Common myeloid progenitor, CD34-positive (primary cell): ENCODE measurements around the gene TOR4A.

Experiments
- CTCF ChIA-PET: fragments of 350-600 bp; sonication (Branson Sonifier 250); formaldehyde crosslinking; loops from one replicate; lab custom pipeline; 2021; ENCODE audit warnings: antibody characterized with exemption; lab: Charles Lee
- POLR2A ChIA-PET: fragments of 350-600 bp; sonication (Branson Sonifier 250); formaldehyde crosslinking; loops from one replicate; lab custom pipeline; 2021; ENCODE audit warnings: antibody characterized with exemption; lab: Charles Lee
- DNase-seq, 3 donors: peaks; one replicate each; pipeline versions ENCODE4 v3.0.0 to v3.0.0-alpha.2; 2013
- H3K27ac ChIP-seq, 2 experiments: 1 replicate in 1 of 2; 2 replicates in 1 of 2; pipeline ENCODE4 v1.7.0; 2013; ENCODE audit warnings: inconsistent platforms in 2 of 2, low read length in 2 of 2, mild to moderate bottlenecking in 2 of 2, low read depth in 1 of 2, moderate library complexity in 1 of 2; ENCODE audit not compliant: severe bottlenecking in 2 of 2, insufficient read depth in 1 of 2, poor library complexity in 1 of 2
- H3K27me3 ChIP-seq, 5 experiments: replicated peaks in 2 of 5; 1 replicate in 3 of 5; 2 replicates in 2 of 5; pipeline versions ENCODE4 v1.6.1 to v1.7.0; 2013; ENCODE audit warnings: low read length in 4 of 5, mild to moderate bottlenecking in 2 of 5, moderate library complexity in 2 of 5, inconsistent platforms in 1 of 5; ENCODE audit not compliant: insufficient read depth in 5 of 5, control insufficient read depth in 4 of 5
- H3K36me3 ChIP-seq, 4 experiments: 1 replicate in 2 of 4; 2 replicates in 2 of 4; pipeline versions ENCODE4 v1.6.1 to v1.7.0; 2013; ENCODE audit warnings: low read length in 3 of 4, control low read depth in 1 of 4, mild to moderate bottlenecking in 1 of 4; ENCODE audit not compliant: control insufficient read depth in 4 of 4, insufficient read depth in 4 of 4
- H3K4me1 ChIP-seq, 4 experiments: 1 replicate in 3 of 4; 2 replicates in 1 of 4; pipeline versions ENCODE4 v1.6.1 to v1.7.1; 2013; ENCODE audit warnings: low read length in 3 of 4, mild to moderate bottlenecking in 3 of 4, control low read depth in 1 of 4, inconsistent platforms in 1 of 4, moderate library complexity in 1 of 4; ENCODE audit not compliant: control insufficient read depth in 4 of 4, insufficient read depth in 4 of 4; ENCODE audit errors: control extremely low read depth in 1 of 4
- H3K4me3 ChIP-seq, 7 experiments: 1 replicate in 4 of 7; 2 replicates in 3 of 7; pipeline versions ENCODE4 v1.5.1 to v1.7.0; 2013; ENCODE audit warnings: mild to moderate bottlenecking in 7 of 7, low read length in 6 of 7, moderate library complexity in 6 of 7, inconsistent platforms in 2 of 7, low read depth in 2 of 7, control low read depth in 1 of 7; ENCODE audit not compliant: insufficient read depth in 4 of 7, control insufficient read depth in 1 of 7; ENCODE audit errors: extremely low read depth in 1 of 7
- H3K9me3 ChIP-seq, 5 experiments: 1 replicate in 4 of 5; 2 replicates in 1 of 5; pipeline versions ENCODE4 v1.6.1 to v1.7.1; 2013; ENCODE audit warnings: low read length in 4 of 5, mild to moderate bottlenecking in 2 of 5, inconsistent platforms in 1 of 5, low read depth in 1 of 5, moderate library complexity in 1 of 5; ENCODE audit not compliant: control insufficient read depth in 4 of 5, insufficient read depth in 2 of 5; ENCODE audit errors: control extremely low read depth in 1 of 5
- WGBS: methylation state at CpG from one replicate; pipeline ENCODE4 v1.1.5; 2013; ENCODE audit not compliant: insufficient coverage; 5-methylcytosine and 5-hydroxymethylcytosine counted together

TOR4A gene

DNA sequence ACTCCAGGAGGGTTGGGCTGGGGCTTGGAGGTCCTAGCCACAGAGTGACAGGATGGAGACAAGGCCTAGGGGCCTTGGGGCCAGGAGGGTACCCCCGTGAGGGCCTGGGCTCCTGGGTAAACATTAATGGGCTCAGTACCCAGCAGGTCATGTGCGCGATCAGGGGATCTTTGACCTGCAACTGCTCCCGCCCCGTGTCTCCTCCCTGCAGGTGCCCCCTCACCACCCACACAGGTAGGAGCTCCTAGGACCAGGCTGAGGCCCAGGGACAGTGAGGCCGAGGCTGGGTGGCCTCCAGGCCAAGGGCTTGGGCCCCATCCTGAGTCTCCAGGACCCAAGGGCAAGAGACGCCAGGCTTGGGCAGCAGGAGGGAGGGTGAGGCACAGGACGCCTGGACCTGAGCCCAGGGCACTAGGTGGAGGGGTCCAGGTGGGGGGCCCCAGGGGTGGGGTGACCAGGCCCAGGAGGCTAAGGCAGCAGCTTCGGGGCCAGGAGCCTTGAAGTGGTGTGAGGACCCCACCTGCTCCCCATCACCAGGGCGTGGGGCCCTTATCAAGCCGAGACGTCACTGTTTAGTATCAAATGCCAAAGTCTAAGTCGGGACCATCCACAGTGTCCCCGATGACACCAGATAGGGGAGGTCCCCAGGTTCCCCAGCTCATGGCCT lies 46.7 kb upstream of the TOR4A start, which contains the start of gene SLC34A3:
Gene SLC34A3 (plus strand): TSS at position 197 of the 667 bp plus-strand sequence. CDS start 802 bp downstream, outside the sequence.
- Histone ChIP-seq H3K4me1 (peaks cover 0 to 15% (median 10%) of the 10 kb centered on the region in 4 experiments), H3K36me3 (no peaks in the 10 kb centered on the region), H3K4me3 (no peak within 1 kb of the TSS), H3K27me3 (peaks cover 0 to 42% (median 0%) of the 10 kb centered on the region in 5 experiments), H3K9me3 (no peaks in the 10 kb centered on the region), H3K27ac (no peak within 1 kb of the TSS)
- DNase-seq: no peak
- 84% methylated on average over 11 of the region's 14 CpGs for WGBS
- ChIA-PET CTCF (interaction anchor here (1.0 kb wide), 1 partner anchor 23 kb away, joined by 3 read pairs; no protein-coding TSS in a partner anchor), POLR2A (no interaction called here)

DNA sequence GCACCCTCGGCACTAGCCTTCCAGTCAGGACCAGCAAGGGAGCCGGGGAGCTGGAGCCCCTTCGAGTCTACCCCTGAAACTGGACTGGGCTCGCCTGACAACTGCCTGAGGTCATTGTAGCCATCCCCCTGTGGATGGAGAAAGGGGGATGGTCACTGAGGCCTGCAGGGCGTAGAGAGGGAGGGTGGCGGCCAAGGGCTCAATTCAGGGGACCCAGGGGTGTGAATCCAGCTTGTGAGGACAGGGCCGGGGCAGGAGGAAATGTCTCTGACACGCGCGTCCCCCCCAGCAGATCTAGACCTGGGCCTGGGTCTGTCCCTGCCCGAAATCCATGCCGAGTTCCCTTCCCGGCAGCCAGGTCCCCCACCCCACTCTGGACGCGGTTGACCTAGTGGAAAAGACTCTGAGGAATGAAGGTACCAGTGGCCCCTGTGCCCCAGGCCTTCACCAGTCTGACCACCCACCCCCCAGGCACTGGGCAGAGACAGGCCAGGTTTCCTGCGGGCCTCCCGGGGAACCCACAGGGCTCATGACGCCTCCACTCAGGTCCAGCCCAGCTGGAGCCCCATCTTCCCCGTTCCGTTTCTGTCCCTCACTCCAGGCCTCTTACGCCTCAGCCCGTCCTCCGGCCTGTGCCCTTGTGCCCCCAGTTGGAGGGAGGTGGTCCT lies 46.0 kb upstream of the TOR4A start:
- WGBS: 96% methylated on average over 19 of the region's 23 CpGs
- H3K27me3 ChIP-seq: peaks cover 0 to 38% (median 0%) of the 10 kb centered on the region in 5 experiments
- no peaks in the 10 kb centered on the region for H3K9me3 ChIP-seq
- CTCF ChIA-PET: no interaction called here
- H3K4me1 ChIP-seq: peaks cover 0 to 22% (median 16%) of the 10 kb centered on the region in 4 experiments
- no peak for DNase-seq
- H3K27ac ChIP-seq: no peak overlapping the region
- POLR2A ChIA-PET: interaction anchor here (0.6 kb wide), 1 partner anchor 217 kb away, joined by 4 read pairs; no protein-coding TSS in a partner anchor
- no peak overlapping the region for H3K4me3 ChIP-seq
- no peaks in the 10 kb centered on the region for H3K36me3 ChIP-seq

DNA sequence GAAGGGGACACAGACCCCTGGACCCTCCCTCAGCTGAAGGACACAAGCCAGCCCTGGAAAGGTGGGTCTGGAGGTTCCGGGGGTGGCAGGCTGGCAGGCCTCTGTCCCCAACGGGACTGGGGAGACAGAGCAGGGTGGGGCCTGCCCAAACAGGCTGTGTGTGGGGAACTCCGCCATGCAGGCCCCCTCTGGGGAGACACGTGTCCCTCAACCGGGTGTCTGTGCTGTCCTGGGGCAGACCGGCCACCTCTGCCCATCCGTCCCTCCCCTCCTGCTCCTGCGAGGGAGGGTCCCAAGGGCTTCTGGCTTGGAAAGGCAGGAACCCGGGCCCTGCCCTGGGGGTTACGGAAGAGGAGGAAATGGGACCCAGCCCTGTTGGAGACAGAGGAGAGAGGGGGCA lies 45.4 kb upstream of the TOR4A start:
- Histone ChIP-seq H3K4me3 (no peak overlapping the region), H3K27ac (no peak overlapping the region), H3K4me1 (peaks cover 0 to 28% (median 22%) of the 10 kb centered on the region in 4 experiments), H3K36me3 (no peaks in the 10 kb centered on the region), H3K9me3 (no peaks in the 10 kb centered on the region), H3K27me3 (peaks cover 0 to 32% (median 0%) of the 10 kb centered on the region in 5 experiments)
- DNase-seq: no peak
- ChIA-PET POLR2A (interaction anchor here (0.6 kb wide), 1 partner anchor 217 kb away, joined by 4 read pairs; no protein-coding TSS in a partner anchor), CTCF (no interaction called here)
- 79% methylated on average over 3 of the region's 10 CpGs for WGBS

DNA sequence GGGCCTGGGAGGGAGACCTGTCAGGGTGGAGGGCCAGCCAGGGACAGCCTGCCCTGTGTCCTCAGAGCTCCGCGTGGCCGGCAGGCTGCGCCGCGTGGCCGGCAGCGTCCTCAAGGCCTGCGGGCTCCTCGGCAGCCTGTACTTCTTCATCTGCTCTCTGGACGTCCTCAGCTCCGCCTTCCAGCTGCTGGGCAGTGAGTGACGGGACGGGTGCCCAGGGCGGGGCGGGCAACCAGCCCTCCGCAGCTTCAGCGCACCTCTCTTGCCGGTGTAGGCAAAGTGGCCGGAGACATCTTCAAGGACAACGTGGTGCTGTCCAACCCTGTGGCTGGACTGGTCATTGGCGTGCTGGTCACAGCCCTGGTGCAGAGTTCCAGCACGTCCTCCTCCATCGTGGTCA lies 45.0 kb upstream of the TOR4A start:
- DNase-seq: no peak
- H3K36me3 ChIP-seq: no peaks in the 10 kb centered on the region
- peaks cover 0 to 30% (median 25%) of the 10 kb centered on the region in 4 experiments for H3K4me1 ChIP-seq
- no peak overlapping the region for H3K4me3 ChIP-seq
- H3K27ac ChIP-seq: no peak overlapping the region
- WGBS: 94% methylated on average over 23 of the region's 24 CpGs
- POLR2A ChIA-PET: no interaction called here
- CTCF ChIA-PET: interaction anchor here (0.5 kb wide), 1 partner anchor 98 kb away, joined by 4 read pairs; no protein-coding TSS in a partner anchor
- H3K9me3 ChIP-seq: no peaks in the 10 kb centered on the region
- H3K27me3 ChIP-seq: peaks cover 0 to 29% (median 0%) of the 10 kb centered on the region in 5 experiments

DNA sequence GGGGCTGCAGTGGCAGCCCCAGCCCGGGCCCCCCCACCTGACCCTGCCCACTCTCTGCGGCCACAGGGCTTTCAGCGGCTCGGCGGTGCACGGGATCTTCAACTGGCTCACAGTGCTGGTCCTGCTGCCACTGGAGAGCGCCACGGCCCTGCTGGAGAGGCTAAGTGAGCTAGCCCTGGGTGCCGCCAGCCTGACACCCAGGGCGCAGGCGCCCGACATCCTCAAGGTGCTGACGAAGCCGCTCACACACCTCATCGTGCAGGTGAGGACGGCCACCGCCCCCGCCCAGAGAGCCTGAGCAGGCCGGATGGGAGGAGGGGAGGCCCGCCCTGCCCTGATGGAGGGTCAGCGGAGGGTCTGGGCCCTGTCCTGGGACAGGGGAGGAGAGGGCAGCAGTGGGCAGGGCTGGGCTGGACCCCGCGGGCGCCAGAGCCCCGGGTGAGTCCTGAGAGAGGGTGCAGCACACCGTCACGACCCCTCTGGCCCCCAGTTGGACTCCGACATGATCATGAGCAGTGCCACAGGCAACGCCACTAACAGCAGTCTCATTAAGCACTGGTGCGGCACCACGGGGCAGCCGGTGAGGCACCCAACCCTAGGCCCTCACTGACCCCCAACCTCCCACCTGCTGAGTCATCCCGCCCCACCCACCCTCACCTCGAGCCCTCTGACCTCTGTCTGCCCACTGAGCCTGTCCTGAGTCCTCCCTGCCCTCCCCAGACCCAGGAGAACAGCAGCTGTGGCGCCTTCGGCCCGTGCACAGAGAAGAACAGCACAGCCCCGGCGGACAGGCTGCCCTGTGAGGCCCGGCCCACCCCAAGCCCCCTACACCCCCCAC lies 44.2 kb upstream of the TOR4A start:
- H3K4me1 ChIP-seq: peaks cover 0 to 38% (median 28%) of the 10 kb centered on the region in 4 experiments
- WGBS: 94% methylated on average over 36 of the region's 40 CpGs
- no peak overlapping the region for H3K27ac ChIP-seq
- POLR2A ChIA-PET: no interaction called here
- no peaks in the 10 kb centered on the region for H3K9me3 ChIP-seq
- no peak for DNase-seq
- CTCF ChIA-PET: interaction anchor here (0.5 to 1.1 kb wide), 3 partner anchors 99 to 115 kb away, joined by 3 to 4 read pairs (median 3); no protein-coding TSS in a partner anchor
- H3K27me3 ChIP-seq: peaks cover 0 to 25% (median 0%) of the 10 kb centered on the region in 5 experiments
- H3K36me3 ChIP-seq: no peaks in the 10 kb centered on the region
- no peak overlapping the region for H3K4me3 ChIP-seq

DNA sequence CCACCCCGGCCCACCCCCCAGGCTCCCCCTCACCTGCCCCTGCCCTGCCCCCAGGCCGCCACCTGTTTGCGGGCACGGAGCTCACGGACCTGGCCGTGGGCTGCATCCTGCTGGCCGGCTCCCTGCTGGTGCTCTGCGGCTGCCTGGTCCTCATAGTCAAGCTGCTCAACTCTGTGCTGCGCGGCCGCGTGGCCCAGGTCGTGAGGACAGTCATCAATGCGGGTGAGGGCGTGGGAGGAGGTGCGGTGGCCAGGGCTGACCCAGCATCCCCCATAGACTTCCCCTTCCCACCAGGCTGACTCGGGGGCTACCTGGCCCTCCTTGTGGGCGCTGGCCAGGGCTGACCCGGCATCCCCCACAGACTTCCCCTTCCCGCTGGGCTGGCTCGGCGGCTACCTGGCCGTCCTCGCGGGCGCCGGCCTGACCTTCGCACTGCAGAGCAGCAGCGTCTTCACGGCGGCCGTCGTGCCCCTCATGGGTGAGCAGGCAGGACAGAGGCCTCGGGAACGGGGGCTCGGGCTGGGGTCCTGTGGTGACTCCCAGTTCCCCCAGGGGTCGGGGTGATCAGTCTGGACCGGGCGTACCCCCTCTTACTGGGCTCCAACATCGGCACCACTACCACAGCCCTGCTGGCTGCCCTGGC lies 43.4 kb upstream of the TOR4A start:
- ChIA-PET POLR2A (no interaction called here), CTCF (interaction anchor here (0.8 to 4.8 kb wide), 3 partner anchors 8 to 116 kb away, joined by 3 to 25 read pairs (median 3); partner anchors contain the start of genes CYSRT1 and RNF224)
- H3K9me3 ChIP-seq: no peaks in the 10 kb centered on the region

More for the DNA sequence above, 43.4 kb upstream of the TOR4A start:
- no peak for DNase-seq
- Histone ChIP-seq H3K4me3 (no peak overlapping the region), H3K4me1 (peaks cover 0 to 47% (median 34%) of the 10 kb centered on the region in 4 experiments), H3K36me3 (no peaks in the 10 kb centered on the region), H3K27ac (no peak overlapping the region), H3K27me3 (peaks cover 0 to 17% (median 0%) of the 10 kb centered on the region in 5 experiments)
- 77% methylated on average over 38 of the region's 40 CpGs for WGBS
